Activated naive CD4-positive, alpha-beta T cell treated with anti-CD3 and anti-CD28 coated beads, Interleukin-2, amount 50 U/mL, for 24 hours (primary cell): ENCODE results near the gene LRRC4C.

Experiments used
- H3K27ac Mint-ChIP-seq: one replicate; pipeline ENCODE4 v1.8.0; 2021; ENCODE audit warnings: mild to moderate bottlenecking, mixed read lengths
- H3K27me3 Mint-ChIP-seq: one replicate; pipeline ENCODE4 v1.8.0; 2021; ENCODE audit warnings: mixed read lengths
- H3K36me3 Mint-ChIP-seq: one replicate; pipeline ENCODE4 v1.8.0; 2021; ENCODE audit warnings: mixed read lengths
- H3K4me1 Mint-ChIP-seq: one replicate; pipeline ENCODE4 v1.8.0; 2021; ENCODE audit warnings: mixed read lengths
- H3K4me3 Mint-ChIP-seq: one replicate; pipeline ENCODE4 v1.8.0; 2021; ENCODE audit warnings: mild to moderate bottlenecking, mixed read lengths
- H3K9me3 Mint-ChIP-seq: one replicate; pipeline ENCODE4 v1.8.0; 2021; ENCODE audit warnings: mixed read lengths

The LRRC4C gene

GRCh38 chr11:41081756-41082285 lies 377.6 kb downstream of the LRRC4C start:
- Mint-ChIP-seq H3K4me3 (no peak overlapping the region), H3K27me3 (no peaks in the 10 kb centered on the region), H3K4me1 (no peaks in the 10 kb centered on the region), H3K27ac (no peak overlapping the region), H3K9me3 (peaks cover 18% of the 10 kb centered on the region), H3K36me3 (no peaks in the 10 kb centered on the region)

- H3K4me3 Mint-ChIP-seq = no peak overlapping the region
- no peaks in the 10 kb centered on the region for H3K27me3 Mint-ChIP-seq
- H3K36me3 Mint-ChIP-seq = no peaks in the 10 kb centered on the region
- no peak overlapping the region for H3K27ac Mint-ChIP-seq
- peaks cover 17% of the 10 kb centered on the region for H3K9me3 Mint-ChIP-seq
- H3K4me1 Mint-ChIP-seq = no peaks in the 10 kb centered on the region
These were observed 385.1 kb downstream of the LRRC4C start for GRCh38 chr11:41074318-41074717.

GRCh38 chr11:41065432-41065831 lies 394.0 kb downstream of the LRRC4C start:
- Mint-ChIP-seq H3K4me3 (no peak overlapping the region), H3K9me3 (peaks cover 26% of the 10 kb centered on the region), H3K27me3 (no peaks in the 10 kb centered on the region), H3K4me1 (no peaks in the 10 kb centered on the region), H3K36me3 (no peaks in the 10 kb centered on the region), H3K27ac (no peak overlapping the region)

GRCh38 chr11:41058138-41058537 lies 401.3 kb downstream of the LRRC4C start:
- Mint-ChIP-seq H3K4me3 (no peak overlapping the region), H3K36me3 (no peaks in the 10 kb centered on the region), H3K9me3 (peaks cover 13% of the 10 kb centered on the region), H3K27ac (no peak overlapping the region), H3K4me1 (no peaks in the 10 kb centered on the region), H3K27me3 (no peaks in the 10 kb centered on the region)

- no peak overlapping the region for H3K4me3 Mint-ChIP-seq
- H3K27ac Mint-ChIP-seq = no peak overlapping the region
- no peaks in the 10 kb centered on the region for H3K36me3 Mint-ChIP-seq
- no peaks in the 10 kb centered on the region for H3K4me1 Mint-ChIP-seq
- H3K9me3 Mint-ChIP-seq = peaks cover 18% of the 10 kb centered on the region
- H3K27me3 Mint-ChIP-seq = no peaks in the 10 kb centered on the region
These were observed 402.4 kb downstream of the LRRC4C start for GRCh38 chr11:41056892-41057569.

- Mint-ChIP-seq H3K36me3 (no peaks in the 10 kb centered on the region), H3K4me1 (no peaks in the 10 kb centered on the region), H3K4me3 (no peak overlapping the region), H3K27ac (no peak overlapping the region), H3K27me3 (no peaks in the 10 kb centered on the region), H3K9me3 (peaks cover 10% of the 10 kb centered on the region)
These were observed 405.6 kb downstream of the LRRC4C start for GRCh38 chr11:41053894-41054293.

- no peaks in the 10 kb centered on the region for H3K27me3 Mint-ChIP-seq
- no peaks in the 10 kb centered on the region for H3K36me3 Mint-ChIP-seq
- H3K27ac Mint-ChIP-seq = no peak overlapping the region
- no peaks in the 10 kb centered on the region for H3K4me1 Mint-ChIP-seq
- H3K9me3 Mint-ChIP-seq = peaks cover 10% of the 10 kb centered on the region
- no peak overlapping the region for H3K4me3 Mint-ChIP-seq
These were observed 407.4 kb downstream of the LRRC4C start for GRCh38 chr11:41051919-41052635.

- no peaks in the 10 kb centered on the region for H3K27me3 Mint-ChIP-seq
- no peak overlapping the region for H3K27ac Mint-ChIP-seq
- no peak overlapping the region for H3K4me3 Mint-ChIP-seq
- H3K4me1 Mint-ChIP-seq = no peaks in the 10 kb centered on the region
- H3K36me3 Mint-ChIP-seq = no peaks in the 10 kb centered on the region
- H3K9me3 Mint-ChIP-seq = peaks cover 10% of the 10 kb centered on the region
These were observed 408.7 kb downstream of the LRRC4C start for GRCh38 chr11:41050791-41051190.

- H3K9me3 Mint-ChIP-seq = peaks cover under 1% of the 10 kb centered on the region
- no peak overlapping the region for H3K4me3 Mint-ChIP-seq
- no peaks in the 10 kb centered on the region for H3K27me3 Mint-ChIP-seq
- no peak overlapping the region for H3K27ac Mint-ChIP-seq
- H3K36me3 Mint-ChIP-seq = no peaks in the 10 kb centered on the region
- H3K4me1 Mint-ChIP-seq = no peaks in the 10 kb centered on the region
These were observed 412.2 kb downstream of the LRRC4C start for GRCh38 chr11:41047229-41047628.

GRCh38 chr11:41045266-41045665 lies 414.2 kb downstream of the LRRC4C start:
- H3K27ac Mint-ChIP-seq = no peak overlapping the region
- H3K27me3 Mint-ChIP-seq = no peaks in the 10 kb centered on the region
- peaks cover under 1% of the 10 kb centered on the region for H3K9me3 Mint-ChIP-seq
- no peaks in the 10 kb centered on the region for H3K4me1 Mint-ChIP-seq
- no peaks in the 10 kb centered on the region for H3K36me3 Mint-ChIP-seq
- H3K4me3 Mint-ChIP-seq = no peak overlapping the region

- Mint-ChIP-seq H3K36me3 (no peaks in the 10 kb centered on the region), H3K27me3 (no peaks in the 10 kb centered on the region), H3K9me3 (peaks cover 3% of the 10 kb centered on the region), H3K4me3 (no peak overlapping the region), H3K27ac (no peak overlapping the region), H3K4me1 (no peaks in the 10 kb centered on the region)
These were observed 414.7 kb downstream of the LRRC4C start for GRCh38 chr11:41044747-41045146.

GRCh38 chr11:41042688-41043087 lies 416.8 kb downstream of the LRRC4C start:
- Mint-ChIP-seq H3K4me3 (no peak overlapping the region), H3K36me3 (no peaks in the 10 kb centered on the region), H3K9me3 (peaks cover 3% of the 10 kb centered on the region), H3K4me1 (no peaks in the 10 kb centered on the region), H3K27me3 (no peaks in the 10 kb centered on the region), H3K27ac (no peak overlapping the region)

- no peak overlapping the region for H3K27ac Mint-ChIP-seq
- no peaks in the 10 kb centered on the region for H3K27me3 Mint-ChIP-seq
- H3K4me3 Mint-ChIP-seq = no peak overlapping the region
- H3K36me3 Mint-ChIP-seq = no peaks in the 10 kb centered on the region
- H3K9me3 Mint-ChIP-seq = peaks cover 3% of the 10 kb centered on the region
- no peaks in the 10 kb centered on the region for H3K4me1 Mint-ChIP-seq
These were observed 419.0 kb downstream of the LRRC4C start for GRCh38 chr11:41040474-41040873.

- Mint-ChIP-seq H3K4me3 (no peak overlapping the region), H3K36me3 (no peaks in the 10 kb centered on the region), H3K27ac (no peak overlapping the region), H3K4me1 (no peaks in the 10 kb centered on the region), H3K27me3 (no peaks in the 10 kb centered on the region), H3K9me3 (peaks cover 3% of the 10 kb centered on the region)
These were observed 419.9 kb downstream of the LRRC4C start for GRCh38 chr11:41039592-41039991.

GRCh38 chr11:41031551-41032060 lies 427.8 kb downstream of the LRRC4C start:
- Mint-ChIP-seq H3K9me3 (no peaks in the 10 kb centered on the region), H3K27ac (no peak overlapping the region), H3K4me3 (no peak overlapping the region), H3K4me1 (no peaks in the 10 kb centered on the region), H3K27me3 (no peaks in the 10 kb centered on the region), H3K36me3 (no peaks in the 10 kb centered on the region)

- Mint-ChIP-seq H3K9me3 (peaks cover 14% of the 10 kb centered on the region), H3K4me1 (no peaks in the 10 kb centered on the region), H3K27me3 (no peaks in the 10 kb centered on the region), H3K36me3 (no peaks in the 10 kb centered on the region), H3K27ac (no peak overlapping the region), H3K4me3 (no peak overlapping the region)
These were observed 439.2 kb downstream of the LRRC4C start for GRCh38 chr11:41020259-41020658.
